ENCODE data around the gene MSRB3.

DNA sequence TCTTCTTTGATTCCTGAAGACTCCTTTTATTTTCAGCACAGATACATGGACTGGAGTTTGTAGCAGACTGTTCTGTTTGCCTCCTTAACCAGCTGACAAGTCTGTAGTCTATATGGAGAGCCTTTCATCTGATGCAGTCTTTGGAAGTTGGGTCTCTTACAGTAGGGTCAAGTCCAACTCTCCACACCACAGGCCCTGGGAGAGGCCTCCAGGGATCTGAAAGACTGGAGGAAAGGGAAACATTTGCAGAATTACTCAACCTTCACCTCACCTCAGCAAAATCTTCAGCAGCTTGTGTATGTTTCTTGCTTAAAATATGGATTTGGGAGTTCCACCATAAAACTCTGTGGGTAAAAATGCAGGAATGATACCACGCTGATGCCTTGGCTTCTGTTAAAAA, 188.4 kb downstream of the MSRB3 start:
- TF ChIP-seq, protein P1, sequence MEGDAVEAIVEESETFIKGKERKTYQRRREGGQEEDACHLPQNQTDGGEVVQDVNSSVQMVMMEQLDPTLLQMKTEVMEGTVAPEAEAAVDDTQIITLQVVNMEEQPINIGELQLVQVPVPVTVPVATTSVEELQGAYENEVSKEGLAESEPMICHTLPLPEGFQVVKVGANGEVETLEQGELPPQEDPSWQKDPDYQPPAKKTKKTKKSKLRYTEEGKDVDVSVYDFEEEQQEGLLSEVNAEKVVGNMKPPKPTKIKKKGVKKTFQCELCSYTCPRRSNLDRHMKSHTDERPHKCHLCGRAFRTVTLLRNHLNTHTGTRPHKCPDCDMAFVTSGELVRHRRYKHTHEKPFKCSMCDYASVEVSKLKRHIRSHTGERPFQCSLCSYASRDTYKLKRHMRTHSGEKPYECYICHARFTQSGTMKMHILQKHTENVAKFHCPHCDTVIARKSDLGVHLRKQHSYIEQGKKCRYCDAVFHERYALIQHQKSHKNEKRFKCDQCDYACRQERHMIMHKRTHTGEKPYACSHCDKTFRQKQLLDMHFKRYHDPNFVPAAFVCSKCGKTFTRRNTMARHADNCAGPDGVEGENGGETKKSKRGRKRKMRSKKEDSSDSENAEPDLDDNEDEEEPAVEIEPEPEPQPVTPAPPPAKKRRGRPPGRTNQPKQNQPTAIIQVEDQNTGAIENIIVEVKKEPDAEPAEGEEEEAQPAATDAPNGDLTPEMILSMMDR (conservative IDR thresholded peaks at IDR 0.05; ENCODE audit: low read length) = no peak
- no peak for TF ChIP-seq EZH2phosphoT487 (IDR thresholded peaks at IDR 0.05; ENCODE audit: borderline replicate concordance)
